ENCODE results near the gene THSD4.

The THSD4 gene

GRCh38 chr15:71114887-71115566, at the start of gene THSD4:
TSS of gene THSD4 (plus strand) at chr15:71115471.
- peak within 1 kb of the TSS; percentile 97 for H3K4me3 ChIP-seq (ENCODE audit: low read depth, low read length)
- H3K27me3 ChIP-seq (ENCODE audit: insufficient read depth, low read length): no peaks in the 10 kb centered on the region
- peak within 1 kb of the TSS; percentile 77 for H3K27ac ChIP-seq (ENCODE audit: low read depth, low read length)
- peaks cover 24% of the 10 kb centered on the region for H3K79me2 ChIP-seq (ENCODE audit: control insufficient read depth, insufficient read depth, low read length, unreplicated experiment)
- peak within 1 kb of the TSS; percentile 83 for H2AFZ ChIP-seq (ENCODE audit: low read length, unreplicated experiment)
- H3K36me3 ChIP-seq (ENCODE audit: insufficient read depth, low read length): no peaks in the 10 kb centered on the region
- H3K4me1 ChIP-seq (ENCODE audit: control insufficient read depth, insufficient read depth, low read length, unreplicated experiment): peaks cover 26% of the 10 kb centered on the region

GRCh38 chr15:71066983-71067382, 48.3 kb upstream of the THSD4 start:
- Histone ChIP-seq H2AFZ (ENCODE audit: low read length, unreplicated experiment) (no peak overlapping the region), H3K27ac (ENCODE audit: low read depth, low read length) (peak overlapping the region; percentile 30; the same call in 1 of the 2 replicates), H3K36me3 (ENCODE audit: insufficient read depth, low read length) (no peaks in the 10 kb centered on the region), H3K4me1 (ENCODE audit: control insufficient read depth, insufficient read depth, low read length, unreplicated experiment) (no peaks in the 10 kb centered on the region), H3K79me2 (ENCODE audit: control insufficient read depth, insufficient read depth, low read length, unreplicated experiment) (no peaks in the 10 kb centered on the region), H3K4me3 (ENCODE audit: low read depth, low read length) (no peak overlapping the region), H3K27me3 (ENCODE audit: insufficient read depth, low read length) (no peaks in the 10 kb centered on the region)

- no peak overlapping the region for H2AFZ ChIP-seq (ENCODE audit: low read length, unreplicated experiment)
Measured at GRCh38 chr15:71069693-71070092, 45.6 kb upstream of the THSD4 start.

GRCh38 chr15:71071529-71071928, 43.7 kb upstream of the THSD4 start:
- Histone ChIP-seq H2AFZ (ENCODE audit: low read length, unreplicated experiment) (no peak overlapping the region), H3K4me3 (ENCODE audit: low read depth, low read length) (no peak overlapping the region), H3K27me3 (ENCODE audit: insufficient read depth, low read length) (no peaks in the 10 kb centered on the region), H3K4me1 (ENCODE audit: control insufficient read depth, insufficient read depth, low read length, unreplicated experiment) (no peaks in the 10 kb centered on the region), H3K27ac (ENCODE audit: low read depth, low read length) (no peak overlapping the region), H3K36me3 (ENCODE audit: insufficient read depth, low read length) (no peaks in the 10 kb centered on the region), H3K79me2 (ENCODE audit: control insufficient read depth, insufficient read depth, low read length, unreplicated experiment) (no peaks in the 10 kb centered on the region)

More at GRCh38 chr15:71069693-71070092, 45.6 kb upstream of the THSD4 start:
- Histone ChIP-seq H3K4me1 (ENCODE audit: control insufficient read depth, insufficient read depth, low read length, unreplicated experiment) (no peaks in the 10 kb centered on the region), H3K79me2 (ENCODE audit: control insufficient read depth, insufficient read depth, low read length, unreplicated experiment) (no peaks in the 10 kb centered on the region), H3K36me3 (ENCODE audit: insufficient read depth, low read length) (no peaks in the 10 kb centered on the region), H3K4me3 (ENCODE audit: low read depth, low read length) (no peak overlapping the region), H3K27me3 (ENCODE audit: insufficient read depth, low read length) (no peaks in the 10 kb centered on the region), H3K27ac (ENCODE audit: low read depth, low read length) (no peak overlapping the region)

GRCh38 chr15:71072423-71072822, 42.8 kb upstream of the THSD4 start:
- Histone ChIP-seq H3K79me2 (ENCODE audit: control insufficient read depth, insufficient read depth, low read length, unreplicated experiment) (no peaks in the 10 kb centered on the region), H3K27ac (ENCODE audit: low read depth, low read length) (no peak overlapping the region), H3K27me3 (ENCODE audit: insufficient read depth, low read length) (no peaks in the 10 kb centered on the region), H3K36me3 (ENCODE audit: insufficient read depth, low read length) (no peaks in the 10 kb centered on the region), H2AFZ (ENCODE audit: low read length, unreplicated experiment) (no peak overlapping the region), H3K4me1 (ENCODE audit: control insufficient read depth, insufficient read depth, low read length, unreplicated experiment) (no peaks in the 10 kb centered on the region), H3K4me3 (ENCODE audit: low read depth, low read length) (no peak overlapping the region)

- Histone ChIP-seq H3K27ac (ENCODE audit: low read depth, low read length) (peak overlapping the region; percentile 24), H3K27me3 (ENCODE audit: insufficient read depth, low read length) (no peaks in the 10 kb centered on the region), H3K79me2 (ENCODE audit: control insufficient read depth, insufficient read depth, low read length, unreplicated experiment) (no peaks in the 10 kb centered on the region), H3K4me3 (ENCODE audit: low read depth, low read length) (no peak overlapping the region), H3K36me3 (ENCODE audit: insufficient read depth, low read length) (no peaks in the 10 kb centered on the region), H2AFZ (ENCODE audit: low read length, unreplicated experiment) (no peak overlapping the region), H3K4me1 (ENCODE audit: control insufficient read depth, insufficient read depth, low read length, unreplicated experiment) (peaks cover 14% of the 10 kb centered on the region)
Measured at GRCh38 chr15:71078506-71079207, 36.6 kb upstream of the THSD4 start.

- peak overlapping the region; percentile 58 for H3K27ac ChIP-seq (ENCODE audit: low read depth, low read length)
- no peaks in the 10 kb centered on the region for H3K36me3 ChIP-seq (ENCODE audit: insufficient read depth, low read length)
Measured at GRCh38 chr15:71079208-71080044, 35.8 kb upstream of the THSD4 start.

GRCh38 chr15:71080166-71080565, 35.1 kb upstream of the THSD4 start:
- Histone ChIP-seq H2AFZ (ENCODE audit: low read length, unreplicated experiment) (no peak overlapping the region), H3K27ac (ENCODE audit: low read depth, low read length) (peak overlapping the region; percentile 58), H3K4me1 (ENCODE audit: control insufficient read depth, insufficient read depth, low read length, unreplicated experiment) (peaks cover 14% of the 10 kb centered on the region), H3K27me3 (ENCODE audit: insufficient read depth, low read length) (no peaks in the 10 kb centered on the region), H3K79me2 (ENCODE audit: control insufficient read depth, insufficient read depth, low read length, unreplicated experiment) (no peaks in the 10 kb centered on the region), H3K4me3 (ENCODE audit: low read depth, low read length) (no peak overlapping the region), H3K36me3 (ENCODE audit: insufficient read depth, low read length) (no peaks in the 10 kb centered on the region)

More at GRCh38 chr15:71079208-71080044, 35.8 kb upstream of the THSD4 start:
- Histone ChIP-seq H3K4me3 (ENCODE audit: low read depth, low read length) (no peak overlapping the region), H3K4me1 (ENCODE audit: control insufficient read depth, insufficient read depth, low read length, unreplicated experiment) (peaks cover 14% of the 10 kb centered on the region), H3K27me3 (ENCODE audit: insufficient read depth, low read length) (no peaks in the 10 kb centered on the region), H3K79me2 (ENCODE audit: control insufficient read depth, insufficient read depth, low read length, unreplicated experiment) (no peaks in the 10 kb centered on the region), H2AFZ (ENCODE audit: low read length, unreplicated experiment) (no peak overlapping the region)

- H3K36me3 ChIP-seq (ENCODE audit: insufficient read depth, low read length): no peaks in the 10 kb centered on the region
- H3K4me3 ChIP-seq (ENCODE audit: low read depth, low read length): no peak overlapping the region
- no peaks in the 10 kb centered on the region for H3K79me2 ChIP-seq (ENCODE audit: control insufficient read depth, insufficient read depth, low read length, unreplicated experiment)
- H3K27ac ChIP-seq (ENCODE audit: low read depth, low read length): peak overlapping the region; percentile 7
- H3K4me1 ChIP-seq (ENCODE audit: control insufficient read depth, insufficient read depth, low read length, unreplicated experiment): peaks cover 14% of the 10 kb centered on the region
- no peak overlapping the region for H2AFZ ChIP-seq (ENCODE audit: low read length, unreplicated experiment)
- H3K27me3 ChIP-seq (ENCODE audit: insufficient read depth, low read length): no peaks in the 10 kb centered on the region
Measured at GRCh38 chr15:71080705-71081104, 34.6 kb upstream of the THSD4 start.

GRCh38 chr15:71082803-71083202, 32.5 kb upstream of the THSD4 start:
- H3K79me2 ChIP-seq (ENCODE audit: control insufficient read depth, insufficient read depth, low read length, unreplicated experiment): no peaks in the 10 kb centered on the region
- H3K4me1 ChIP-seq (ENCODE audit: control insufficient read depth, insufficient read depth, low read length, unreplicated experiment): peaks cover 14% of the 10 kb centered on the region
- H3K27ac ChIP-seq (ENCODE audit: low read depth, low read length): no peak overlapping the region
- H3K4me3 ChIP-seq (ENCODE audit: low read depth, low read length): no peak overlapping the region
- no peak overlapping the region for H2AFZ ChIP-seq (ENCODE audit: low read length, unreplicated experiment)
- no peaks in the 10 kb centered on the region for H3K27me3 ChIP-seq (ENCODE audit: insufficient read depth, low read length)
- no peaks in the 10 kb centered on the region for H3K36me3 ChIP-seq (ENCODE audit: insufficient read depth, low read length)

Data from ACC112 (cell line).